Activated CD4-positive, alpha-beta memory T cell treated with anti-CD3 and anti-CD28 coated beads, Interleukin-2, amount 10 ng/mL, durations not matched to agents 7 days and 5 days (primary cell): ENCODE results near the gene SETD5. TPM values are rescaled to one million over a fixed set of nuclear protein-coding genes. Genes with fewer than 3 reads are reported as not detected.

Source experiments
- CTCF ChIA-PET: fragments of 350-600 bp; sonication (Branson Sonifier 250); formaldehyde crosslinking; loops from one replicate; lab custom pipeline; 2021; ENCODE audit warnings: antibody characterized with exemption, inconsistent platforms; lab: Charles Lee
- POLR2A ChIA-PET: fragments of 350-600 bp; sonication (Branson Sonifier 250); formaldehyde crosslinking; loops from one replicate; lab custom pipeline; 2021; ENCODE audit warnings: antibody characterized with exemption; lab: Charles Lee
- DNase-seq: peaks from one replicate; pipeline ENCODE4 v3.0.0-alpha.2; 2020
- H3K27ac Mint-ChIP-seq: one replicate; pipeline ENCODE4 v1.8.0; 2021; ENCODE audit warnings: mild to moderate bottlenecking, mixed read lengths
- H3K27me3 Mint-ChIP-seq: one replicate; pipeline ENCODE4 v1.8.0; 2021; ENCODE audit warnings: mixed read lengths
- H3K36me3 Mint-ChIP-seq: one replicate; pipeline ENCODE4 v1.8.0; 2021; ENCODE audit warnings: low read depth, mixed read lengths
- H3K4me1 Mint-ChIP-seq: one replicate; pipeline ENCODE4 v1.8.0; 2021; ENCODE audit warnings: mixed read lengths
- H3K4me3 Mint-ChIP-seq: one replicate; pipeline ENCODE4 v1.8.0; 2021; ENCODE audit warnings: mild to moderate bottlenecking, mixed read lengths
- H3K9me3 Mint-ChIP-seq: one replicate; pipeline ENCODE4 v1.8.0; 2021; ENCODE audit warnings: mixed read lengths
- total RNA-seq, 2 experiments: library from RNA; stranded (reverse); gene quantifications; one replicate each; pipeline ENCODE4 v1.2.3, GENCODE V29; 2021

SETD5 gene
- total RNA-seq, 2 experiments from 2014 or later = 110 to 111 TPM

DNA sequence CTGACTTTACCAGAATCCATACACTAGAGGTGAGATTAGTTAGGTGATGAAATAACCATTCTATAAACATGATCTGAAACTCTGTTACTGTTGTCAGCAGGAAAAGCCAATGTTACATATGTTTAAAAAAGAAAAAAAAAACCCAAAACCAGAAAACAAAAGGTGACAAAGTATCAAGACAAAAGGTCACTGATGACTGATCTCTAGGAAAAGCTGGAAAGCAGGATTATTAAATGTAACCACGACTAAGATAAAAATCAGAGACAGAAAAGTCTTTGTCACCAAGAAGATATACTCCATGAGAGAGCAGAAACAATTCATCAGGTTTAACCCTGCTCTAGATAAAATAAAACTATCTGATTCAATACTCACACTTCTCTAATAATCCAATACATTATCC lies 5.4 kb upstream of the SETD5 start:
- no peaks in the 10 kb centered on the region for H3K27me3 Mint-ChIP-seq
- POLR2A ChIA-PET = interaction anchor here (0.9 to 10.7 kb wide), 4 partner anchors 22 to 30 kb away, joined by 3 to 257 read pairs (median 6); partner anchors contain the start of gene THUMPD3
- H3K36me3 Mint-ChIP-seq = peaks cover 84% of the 10 kb centered on the region
- H3K9me3 Mint-ChIP-seq = no peaks in the 10 kb centered on the region
- H3K4me1 Mint-ChIP-seq = peaks cover 55% of the 10 kb centered on the region
- CTCF ChIA-PET = no interaction called here
- H3K27ac Mint-ChIP-seq = peak overlapping the region; percentile 57
- no peak overlapping the region for H3K4me3 Mint-ChIP-seq
- no peak for DNase-seq

DNA sequence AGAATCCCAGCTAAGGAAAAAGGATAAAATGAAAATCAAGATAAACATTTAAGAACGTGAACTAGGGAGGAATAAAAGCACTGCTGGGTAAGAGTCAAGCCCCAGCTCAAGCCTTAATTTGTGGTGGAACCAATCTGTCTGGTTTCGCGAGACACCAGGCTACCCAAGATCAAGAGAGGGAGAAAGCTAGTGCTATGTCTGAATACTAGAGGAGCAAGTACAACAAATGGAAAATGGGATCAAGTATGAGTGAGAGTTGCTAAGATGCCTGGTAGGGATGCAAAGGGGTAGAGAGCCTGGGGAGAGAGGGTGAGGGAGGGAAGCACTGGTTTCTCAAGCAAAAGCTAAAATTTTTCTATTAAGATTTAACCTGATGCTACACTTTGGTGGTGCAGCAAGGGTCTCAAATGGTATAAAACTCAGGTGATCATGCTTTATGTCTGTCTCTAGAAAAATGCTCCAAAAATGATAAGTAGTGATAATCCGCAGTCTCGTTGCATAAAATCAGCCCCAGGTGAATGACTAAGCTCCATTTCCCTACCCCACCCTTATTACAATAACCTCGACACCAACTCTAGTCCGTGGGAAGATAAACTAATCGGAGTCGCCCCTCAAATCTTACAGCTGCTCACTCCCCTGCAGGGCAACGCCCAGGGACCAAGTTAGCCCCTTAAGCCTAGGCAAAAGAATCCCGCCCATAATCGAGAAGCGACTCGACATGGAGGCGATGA lies 1.7 kb upstream of the SETD5 start:
- Mint-ChIP-seq H3K4me3 (peak overlapping the region; percentile 97), H3K9me3 (no peaks in the 10 kb centered on the region), H3K27me3 (no peaks in the 10 kb centered on the region), H3K4me1 (peaks cover 65% of the 10 kb centered on the region), H3K36me3 (peaks cover 65% of the 10 kb centered on the region), H3K27ac (peak overlapping the region; percentile 98)
- POLR2A ChIA-PET = interaction anchor here (0.7 to 10.7 kb wide), 32 partner anchors 9 to 799 kb away, joined by 3 to 257 read pairs (median 8); partner anchors contain the start of genes ARPC4, BRPF1, MTMR14 and TADA3
- CTCF ChIA-PET = interaction anchor here (0.7 to 4.3 kb wide), 9 partner anchors 17 to 1563 kb away, joined by 3 to 30 read pairs (median 4); partner anchors contain the start of gene THUMPD3
- DNase-seq = no peak

DNA sequence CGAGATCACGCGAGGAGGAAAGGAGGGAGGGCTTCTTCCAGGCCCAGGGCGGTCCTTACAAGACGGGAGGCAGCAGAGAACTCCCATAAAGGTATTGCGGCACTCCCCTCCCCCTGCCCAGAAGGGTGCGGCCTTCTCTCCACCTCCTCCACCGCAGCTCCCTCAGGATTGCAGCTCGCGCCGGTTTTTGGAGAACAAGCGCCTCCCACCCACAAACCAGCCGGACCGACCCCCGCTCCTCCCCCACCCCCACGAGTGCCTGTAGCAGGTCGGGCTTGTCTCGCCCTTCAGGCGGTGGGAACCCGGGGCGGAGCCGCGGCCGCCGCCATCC lies 1.1 kb upstream of the SETD5 start:
- ChIA-PET POLR2A (interaction anchor here (0.6 to 10.7 kb wide), 42 partner anchors 8 to 925 kb away, joined by 3 to 257 read pairs (median 6); partner anchors contain the start of genes ARPC4, BRPF1, MTMR14 and OGG1), CTCF (interaction anchor here (1.4 to 4.3 kb wide), 5 partner anchors 27 to 105 kb away, joined by 3 to 30 read pairs (median 5); partner anchors contain the start of gene THUMPD3)
- Mint-ChIP-seq H3K9me3 (no peaks in the 10 kb centered on the region), H3K27me3 (no peaks in the 10 kb centered on the region), H3K4me1 (peaks cover 67% of the 10 kb centered on the region), H3K36me3 (peaks cover 61% of the 10 kb centered on the region), H3K27ac (peak overlapping the region; percentile 98), H3K4me3 (peak overlapping the region; percentile 97)
- peak; percentile 89 for DNase-seq

DNA sequence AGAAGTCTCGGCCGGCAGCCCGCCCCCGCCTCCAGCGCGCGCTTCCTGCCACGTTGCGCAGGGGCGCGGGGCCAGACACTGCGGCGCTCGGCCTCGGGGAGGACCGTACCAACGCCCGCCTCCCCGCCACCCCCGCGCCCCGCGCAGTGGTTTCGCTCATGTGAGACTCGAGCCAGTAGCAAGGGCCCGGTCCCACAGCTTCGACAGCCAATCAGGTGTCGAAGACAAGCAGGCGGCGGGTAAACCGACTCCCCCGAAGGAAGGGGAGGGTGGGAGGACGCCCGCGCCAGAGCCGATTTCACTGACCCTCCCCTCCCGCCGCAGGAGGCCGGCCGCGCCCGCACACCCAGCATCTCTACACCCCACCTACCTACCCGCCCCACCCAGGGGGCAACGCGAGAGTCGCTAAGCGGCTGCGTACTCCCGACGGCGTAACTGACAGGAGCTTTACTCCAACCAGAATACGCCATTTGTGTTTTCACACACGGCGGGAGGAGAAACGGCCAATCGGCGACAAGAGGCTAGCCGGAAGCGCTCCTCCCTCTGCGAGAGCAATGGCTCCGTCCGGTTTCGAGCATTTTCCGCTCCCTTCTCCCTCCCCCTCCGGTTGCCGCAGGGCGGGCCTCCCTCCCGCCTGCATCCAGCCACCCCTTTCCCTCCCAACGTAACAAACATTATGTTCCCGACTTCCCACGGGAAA lies 633 bp upstream of the SETD5 start:
- CTCF ChIA-PET = interaction anchor here (0.5 to 4.3 kb wide), 5 partner anchors 16 to 44 kb away, joined by 4 to 30 read pairs (median 5); partner anchors contain the start of gene THUMPD3
- H3K27me3 Mint-ChIP-seq = no peaks in the 10 kb centered on the region
- POLR2A ChIA-PET = interaction anchor here (0.6 to 10.7 kb wide), 41 partner anchors 8 to 924 kb away, joined by 3 to 257 read pairs (median 6); partner anchors contain the start of genes ARPC4, BRPF1, MTMR14 and OGG1
- no peaks in the 10 kb centered on the region for H3K9me3 Mint-ChIP-seq
- H3K27ac Mint-ChIP-seq = peak overlapping the region; percentile 98
- H3K4me3 Mint-ChIP-seq = peak overlapping the region; percentile 97
- peak; percentile 99 for DNase-seq
- H3K36me3 Mint-ChIP-seq = peaks cover 56% of the 10 kb centered on the region
- peaks cover 66% of the 10 kb centered on the region for H3K4me1 Mint-ChIP-seq

DNA sequence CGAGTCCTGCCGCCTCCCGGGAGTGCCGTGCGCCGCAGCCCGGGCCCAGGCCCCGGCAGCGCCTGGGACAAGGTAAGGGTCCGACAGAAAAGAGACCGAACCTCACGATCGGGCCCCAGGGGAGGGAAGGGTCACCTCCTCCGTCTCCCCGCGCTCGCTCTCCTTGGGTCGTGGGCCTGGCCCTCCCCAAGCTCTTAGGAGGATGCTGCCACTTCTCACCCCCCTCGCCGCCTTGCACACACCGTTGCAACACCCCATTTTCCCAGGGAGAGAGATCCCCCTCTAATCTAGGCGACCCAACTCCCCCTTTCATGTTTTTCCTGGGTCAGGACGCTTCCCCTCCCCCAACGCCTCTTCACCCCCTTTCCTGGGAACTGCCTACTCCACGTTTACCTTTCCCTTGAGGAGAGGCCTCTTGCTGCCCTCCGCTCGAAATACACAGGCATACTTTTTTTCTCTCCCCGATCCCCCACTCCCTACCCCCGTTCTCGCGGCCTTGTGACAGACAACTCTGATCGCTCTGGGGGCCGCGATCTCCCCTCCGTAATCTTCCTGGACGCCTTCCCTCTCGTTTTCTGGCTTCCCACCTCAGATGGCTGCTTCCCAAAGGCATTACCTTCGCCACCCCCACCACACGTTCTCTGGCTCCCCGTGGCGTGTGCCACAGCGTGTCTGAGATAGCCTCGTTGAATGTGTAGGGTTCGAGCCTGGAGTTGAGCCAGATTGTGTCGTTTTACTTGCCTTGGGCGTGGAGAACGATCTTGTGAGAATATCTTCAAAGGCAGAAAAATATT lies 688 bp downstream of the SETD5 start:
- no peaks in the 10 kb centered on the region for H3K27me3 Mint-ChIP-seq
- no peaks in the 10 kb centered on the region for H3K9me3 Mint-ChIP-seq
- H3K4me3 Mint-ChIP-seq = peak overlapping the region; percentile 100
- H3K36me3 Mint-ChIP-seq = peaks cover 48% of the 10 kb centered on the region
- peak; percentile 42 for DNase-seq
- POLR2A ChIA-PET = interaction anchor here (0.8 to 10.7 kb wide), 21 partner anchors 9 to 923 kb away, joined by 3 to 257 read pairs (median 15); partner anchors contain the start of genes ARPC4, MTMR14, SEC13 and TADA3
- CTCF ChIA-PET = no interaction called here
- H3K4me1 Mint-ChIP-seq = peaks cover 66% of the 10 kb centered on the region
- peak overlapping the region; percentile 99 for H3K27ac Mint-ChIP-seq

DNA sequence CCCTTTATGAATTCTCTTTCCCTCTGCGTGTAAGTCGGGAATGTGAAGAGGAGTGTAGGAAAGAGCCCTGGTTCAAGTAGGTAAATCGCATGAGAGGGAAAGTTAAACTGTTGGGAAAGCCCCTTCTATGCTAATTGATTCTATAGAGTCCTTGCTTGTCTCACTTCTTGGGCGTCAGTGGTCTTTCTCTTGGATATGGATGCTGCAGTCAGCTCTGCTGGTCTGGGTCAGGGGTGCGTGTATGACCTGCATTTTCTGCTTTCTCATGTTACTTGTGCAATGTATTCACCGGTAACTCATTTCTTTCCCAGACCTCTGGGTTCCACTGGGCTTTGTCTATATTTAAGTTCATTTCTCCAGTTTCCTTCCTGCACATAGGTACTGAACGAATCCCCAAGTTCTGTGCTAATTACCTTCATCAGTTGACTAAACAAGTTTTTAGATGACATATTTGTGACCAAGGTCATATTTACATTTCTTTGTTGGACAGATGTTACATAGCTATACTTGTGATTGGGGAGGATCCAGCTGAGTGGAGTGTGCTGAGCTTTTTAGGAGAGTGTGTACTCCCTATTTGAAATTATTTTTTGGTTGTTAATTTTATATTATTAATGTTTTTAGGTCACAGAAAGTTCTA lies 1.4 kb downstream of the SETD5 start:
- DNase-seq = peak; percentile 27
- H3K4me3 Mint-ChIP-seq = peak overlapping the region; percentile 100
- no peaks in the 10 kb centered on the region for H3K9me3 Mint-ChIP-seq
- ChIA-PET CTCF (interaction anchor here (0.7 to 2.3 kb wide), 7 partner anchors 12 to 105 kb away, joined by 3 to 10 read pairs (median 5); partner anchors contain the start of gene THUMPD3), POLR2A (interaction anchor here (0.9 to 10.7 kb wide), 11 partner anchors 11 to 394 kb away, joined by 3 to 257 read pairs (median 7); partner anchors contain the start of genes ARPC4, MTMR14, OGG1 and TADA3)
- peaks cover 43% of the 10 kb centered on the region for H3K36me3 Mint-ChIP-seq
- H3K27ac Mint-ChIP-seq = peak overlapping the region; percentile 99
- no peaks in the 10 kb centered on the region for H3K27me3 Mint-ChIP-seq
- peaks cover 64% of the 10 kb centered on the region for H3K4me1 Mint-ChIP-seq

DNA sequence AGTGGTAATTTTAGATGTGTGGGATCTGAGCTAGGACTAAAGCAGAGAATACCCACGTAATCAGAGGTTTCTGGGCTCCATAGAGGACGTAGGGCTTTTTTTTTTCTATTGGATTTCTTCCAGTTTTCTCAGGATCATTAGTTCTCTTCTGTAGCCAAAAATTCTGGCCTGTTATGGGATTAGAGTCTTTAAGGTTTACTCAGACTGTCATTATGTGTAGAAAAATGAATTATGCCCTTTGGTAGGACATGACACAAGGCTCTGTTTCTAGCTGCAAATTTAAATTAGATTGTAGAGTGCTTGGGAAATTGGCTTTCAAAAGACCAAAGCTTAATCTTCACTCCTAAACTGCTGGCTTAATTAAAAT lies 1.9 kb downstream of the SETD5 start:
- peak overlapping the region; percentile 40 for H3K27ac Mint-ChIP-seq
- H3K9me3 Mint-ChIP-seq = no peaks in the 10 kb centered on the region
- no peak for DNase-seq
- peaks cover 38% of the 10 kb centered on the region for H3K36me3 Mint-ChIP-seq
- no peaks in the 10 kb centered on the region for H3K27me3 Mint-ChIP-seq
- H3K4me3 Mint-ChIP-seq = peak overlapping the region; percentile 100
- ChIA-PET CTCF (interaction anchor here (0.7 to 2.3 kb wide), 9 partner anchors 11 to 394 kb away, joined by 3 to 10 read pairs (median 4); partner anchors contain the start of genes ARPC4 and THUMPD3), POLR2A (interaction anchor here (0.9 to 10.7 kb wide), 10 partner anchors 11 to 351 kb away, joined by 3 to 257 read pairs (median 6); partner anchors contain the start of genes MTMR14, OGG1 and THUMPD3)
- H3K4me1 Mint-ChIP-seq = peaks cover 61% of the 10 kb centered on the region

DNA sequence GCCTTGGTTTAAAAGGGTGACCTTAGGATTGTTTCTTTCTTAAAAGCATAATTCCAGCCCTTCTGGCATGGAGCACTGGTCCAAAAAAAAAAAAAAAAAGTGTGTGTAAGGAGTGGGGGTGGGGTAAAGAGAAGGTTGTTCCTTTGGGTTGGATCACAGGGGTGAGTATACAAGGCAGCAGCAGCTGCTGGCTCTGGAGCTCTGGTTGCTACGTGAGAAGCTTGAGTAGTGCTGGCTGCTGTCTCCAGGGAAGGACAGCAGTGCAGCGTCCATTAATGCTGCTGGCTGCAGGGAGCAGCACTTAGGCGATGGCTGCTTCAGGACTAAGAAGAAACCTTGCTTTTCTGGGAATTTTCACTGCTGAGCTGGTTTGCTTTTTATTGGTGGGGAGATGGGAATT lies 2.3 kb downstream of the SETD5 start:
- peak overlapping the region; percentile 40 for H3K27ac Mint-ChIP-seq
- CTCF ChIA-PET = interaction anchor here (0.7 to 2.3 kb wide), 9 partner anchors 11 to 393 kb away, joined by 3 to 10 read pairs (median 4); partner anchors contain the start of genes ARPC4 and THUMPD3
- peak overlapping the region; percentile 100 for H3K4me3 Mint-ChIP-seq
- POLR2A ChIA-PET = interaction anchor here (0.9 to 10.7 kb wide), 10 partner anchors 16 to 350 kb away, joined by 3 to 257 read pairs (median 6); partner anchors contain the start of genes MTMR14, OGG1 and THUMPD3
- H3K4me1 Mint-ChIP-seq = peaks cover 60% of the 10 kb centered on the region
- no peaks in the 10 kb centered on the region for H3K27me3 Mint-ChIP-seq
- DNase-seq = no peak
- peaks cover 34% of the 10 kb centered on the region for H3K36me3 Mint-ChIP-seq
- H3K9me3 Mint-ChIP-seq = no peaks in the 10 kb centered on the region

DNA sequence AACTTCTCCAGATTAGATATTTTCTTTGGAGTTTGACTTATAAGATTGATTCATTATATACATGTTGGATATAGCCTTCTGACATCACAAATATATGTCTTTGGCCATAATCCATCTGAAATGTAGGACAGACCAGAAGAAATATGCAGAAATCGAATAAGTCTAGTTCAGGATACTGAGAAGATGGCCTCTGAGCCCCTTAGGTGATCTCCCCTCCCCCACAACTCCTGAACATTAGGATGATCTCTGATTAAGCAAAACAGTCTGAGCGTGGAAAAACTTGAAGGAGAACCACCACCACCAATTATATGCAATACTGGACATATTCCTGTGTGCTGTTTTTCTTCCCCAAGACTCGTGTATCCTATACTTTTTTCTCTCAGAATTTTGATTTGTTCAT lies 3.2 kb downstream of the SETD5 start:
- peak overlapping the region; percentile 100 for H3K4me3 Mint-ChIP-seq
- POLR2A ChIA-PET = interaction anchor here (1.0 to 10.7 kb wide), 3 partner anchors 16 to 249 kb away, joined by 3 to 257 read pairs (median 7); partner anchors contain the start of genes MTMR14 and THUMPD3
- H3K27me3 Mint-ChIP-seq = no peaks in the 10 kb centered on the region
- H3K9me3 Mint-ChIP-seq = no peaks in the 10 kb centered on the region
- no peak for DNase-seq
- H3K4me1 Mint-ChIP-seq = peaks cover 56% of the 10 kb centered on the region
- no peak overlapping the region for H3K27ac Mint-ChIP-seq
- CTCF ChIA-PET = interaction anchor here (1.8 to 2.3 kb wide), 2 partner anchors 10 to 38 kb away, joined by 8 to 10 read pairs; partner anchors contain the start of gene THUMPD3
- H3K36me3 Mint-ChIP-seq = peaks cover 25% of the 10 kb centered on the region

DNA sequence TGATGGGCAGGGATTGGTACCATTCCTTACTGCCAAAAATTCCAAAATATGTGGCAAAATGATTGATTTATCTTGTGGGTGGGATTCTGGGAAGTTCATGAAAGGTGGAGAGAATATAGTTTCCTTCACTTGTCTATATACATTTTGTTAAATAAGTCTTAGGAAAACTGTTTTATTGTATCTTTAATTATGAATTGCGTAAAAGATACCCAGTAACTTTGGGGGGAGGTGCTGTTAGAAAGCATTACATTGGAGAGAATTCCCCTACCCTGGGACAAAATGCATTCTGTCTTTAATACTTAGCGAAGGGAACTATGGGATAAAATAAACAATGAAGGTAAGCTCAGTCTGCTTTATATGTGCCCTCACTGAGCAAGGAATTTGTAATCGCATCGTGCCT lies 4.6 kb downstream of the SETD5 start:
- Mint-ChIP-seq H3K36me3 (peaks cover 19% of the 10 kb centered on the region), H3K9me3 (no peaks in the 10 kb centered on the region), H3K27ac (no peak overlapping the region), H3K4me3 (no peak overlapping the region), H3K27me3 (no peaks in the 10 kb centered on the region), H3K4me1 (peaks cover 56% of the 10 kb centered on the region)
- no peak for DNase-seq
- ChIA-PET POLR2A (interaction anchor here (1.0 to 2.3 kb wide), 2 partner anchors 24 to 39 kb away, joined by 3 to 10 read pairs; partner anchors contain the start of gene THUMPD3), CTCF (interaction anchor here (0.6 kb wide), 1 partner anchor 50 kb away, joined by 3 read pairs; no protein-coding TSS in a partner anchor)
